ENCODE measurements around the gene ZBTB26. TPM values are rescaled to one million over a fixed set of nuclear protein-coding genes. Genes with fewer than 3 reads are reported as not detected.

Gene ZBTB26
- total and polyA plus RNA-seq, 2 experiments from 2014 or later, result 3.3 to 8.1 TPM

DNA sequence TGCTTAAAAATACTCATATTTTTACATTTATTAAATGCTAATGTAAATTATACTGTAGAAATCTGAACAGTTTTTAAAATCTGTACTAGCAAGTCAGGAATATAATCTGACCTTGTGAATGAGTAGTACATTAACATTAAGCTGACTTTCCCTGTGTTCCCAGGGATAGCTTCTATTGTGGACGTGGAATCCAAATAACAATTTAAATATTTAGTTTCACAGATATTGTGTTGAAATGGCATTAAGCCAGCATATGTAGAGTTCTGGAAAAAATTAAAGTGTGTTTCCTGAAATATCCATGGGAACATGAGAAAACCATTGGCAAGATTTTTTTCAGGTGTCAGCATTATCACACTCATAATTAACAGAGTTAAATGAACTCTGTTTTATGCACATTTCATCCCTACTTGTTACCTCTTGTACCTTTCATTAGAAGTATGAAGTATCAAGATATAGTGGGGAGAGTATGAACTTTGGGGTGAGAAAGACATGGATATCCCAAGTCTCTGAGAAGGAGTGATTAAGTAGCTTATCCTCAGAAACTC, 15.2 kb upstream of the ZBTB26 start:
- no peak for DNase-seq (ENCODE audit: low read depth in 1 of 2, low spot score in 1 of 2)
- Histone ChIP-seq H3K36me3 (no peaks in the 10 kb centered on the region), H3K27me3 (no peaks in the 10 kb centered on the region), H3K9me3 (ENCODE audit: low read depth) (no peaks in the 10 kb centered on the region), H3K4me1 (ENCODE audit: low read depth) (peaks cover 17% of the 10 kb centered on the region), H3K27ac (no peak overlapping the region), H3K4me3 (no peak overlapping the region)
- TF ChIP-seq, protein P1, sequence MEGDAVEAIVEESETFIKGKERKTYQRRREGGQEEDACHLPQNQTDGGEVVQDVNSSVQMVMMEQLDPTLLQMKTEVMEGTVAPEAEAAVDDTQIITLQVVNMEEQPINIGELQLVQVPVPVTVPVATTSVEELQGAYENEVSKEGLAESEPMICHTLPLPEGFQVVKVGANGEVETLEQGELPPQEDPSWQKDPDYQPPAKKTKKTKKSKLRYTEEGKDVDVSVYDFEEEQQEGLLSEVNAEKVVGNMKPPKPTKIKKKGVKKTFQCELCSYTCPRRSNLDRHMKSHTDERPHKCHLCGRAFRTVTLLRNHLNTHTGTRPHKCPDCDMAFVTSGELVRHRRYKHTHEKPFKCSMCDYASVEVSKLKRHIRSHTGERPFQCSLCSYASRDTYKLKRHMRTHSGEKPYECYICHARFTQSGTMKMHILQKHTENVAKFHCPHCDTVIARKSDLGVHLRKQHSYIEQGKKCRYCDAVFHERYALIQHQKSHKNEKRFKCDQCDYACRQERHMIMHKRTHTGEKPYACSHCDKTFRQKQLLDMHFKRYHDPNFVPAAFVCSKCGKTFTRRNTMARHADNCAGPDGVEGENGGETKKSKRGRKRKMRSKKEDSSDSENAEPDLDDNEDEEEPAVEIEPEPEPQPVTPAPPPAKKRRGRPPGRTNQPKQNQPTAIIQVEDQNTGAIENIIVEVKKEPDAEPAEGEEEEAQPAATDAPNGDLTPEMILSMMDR (IDR thresholded peaks at IDR 0.05; ENCODE audit: low read depth, low read length), result no peak

- H3K27ac ChIP-seq, result peak overlapping the region; percentile 45
- H3K4me1 ChIP-seq (ENCODE audit: low read depth), result peaks cover 5% of the 10 kb centered on the region
- no peak overlapping the region for H3K4me3 ChIP-seq
- H3K9me3 ChIP-seq (ENCODE audit: low read depth), result no peaks in the 10 kb centered on the region
- no peaks in the 10 kb centered on the region for H3K27me3 ChIP-seq
- H3K36me3 ChIP-seq, result no peaks in the 10 kb centered on the region
- DNase-seq (ENCODE audit: low read depth in 1 of 2, low spot score in 1 of 2), result no peak
- TF ChIP-seq, protein P1 (IDR thresholded peaks at IDR 0.05; ENCODE audit: low read depth, low read length), result no peak
Measured at GRCh38 chr9:122944960-122945888, 13.9 kb upstream of the ZBTB26 start.

- Histone ChIP-seq H3K27ac (peak overlapping the region; percentile 95), H3K4me3 (peak overlapping the region; percentile 84), H3K4me1 (ENCODE audit: low read depth) (peaks cover 5% of the 10 kb centered on the region), H3K27me3 (no peaks in the 10 kb centered on the region), H3K36me3 (peaks cover 14% of the 10 kb centered on the region), H3K9me3 (ENCODE audit: low read depth) (no peaks in the 10 kb centered on the region)
- peak; percentile 52 to 57 for DNase-seq (ENCODE audit: low read depth in 1 of 2, low spot score in 1 of 2)
- TF ChIP-seq, protein P1 (IDR thresholded peaks at IDR 0.05; ENCODE audit: low read depth, low read length), result no peak
Measured at GRCh38 chr9:122941582-122942234, 10.4 kb upstream of the ZBTB26 start.

DNA sequence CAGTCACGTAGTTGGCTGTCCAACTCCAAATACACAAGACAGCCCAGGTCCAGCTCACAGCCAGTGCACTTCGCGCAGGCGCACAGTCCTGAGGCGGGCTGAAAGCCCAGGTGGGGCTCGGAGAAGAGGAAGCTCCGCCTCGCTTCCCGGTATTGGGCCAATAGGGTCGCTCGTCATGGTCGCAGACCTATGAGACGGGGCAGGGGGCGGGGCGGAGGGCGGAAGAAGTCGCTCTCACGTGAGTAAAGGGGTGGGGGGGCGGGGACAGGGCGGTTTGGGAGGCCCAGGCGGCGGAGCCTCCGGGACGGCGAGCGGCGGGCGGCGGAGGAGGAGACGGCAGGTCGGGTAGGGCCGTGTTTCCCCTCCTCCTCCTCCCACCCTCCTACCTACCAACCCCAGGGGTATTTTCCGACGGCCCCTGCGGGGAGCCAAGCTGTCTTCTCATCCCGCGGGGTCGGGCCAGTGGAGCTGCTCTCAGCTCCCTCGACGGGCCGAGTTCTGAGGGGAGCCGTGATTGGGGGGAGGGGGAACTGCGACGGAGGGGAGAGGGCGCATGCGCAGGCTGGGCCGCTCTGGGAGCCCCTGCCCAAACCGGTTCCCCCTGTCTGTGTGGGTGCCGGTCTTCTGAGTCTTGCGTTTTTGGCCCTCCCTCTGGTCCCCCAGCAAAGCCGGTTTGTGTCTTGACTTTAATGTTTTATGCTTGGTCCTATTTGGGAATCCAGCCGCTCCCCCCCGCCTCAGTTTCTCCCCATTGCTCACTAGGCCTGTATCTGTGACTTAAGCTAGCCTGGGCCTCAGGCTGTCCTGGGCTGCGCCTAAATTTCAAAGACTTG, 9.7 kb upstream of the ZBTB26 start, which contains the start of gene RABGAP1:
RABGAP1 (plus strand) TSS at position 272 of the 833 bp plus-strand sequence. CDS start 16,040 bp downstream, outside the sequence.
- H3K27ac ChIP-seq, result peak within 1 kb of the TSS; percentile 95
- no peaks in the 10 kb centered on the region for H3K9me3 ChIP-seq (ENCODE audit: low read depth)
- H3K27me3 ChIP-seq, result no peaks in the 10 kb centered on the region
- H3K4me3 ChIP-seq, result peak within 1 kb of the TSS; percentile 84
- peaks cover 20% of the 10 kb centered on the region for H3K36me3 ChIP-seq
- TF ChIP-seq, protein P1 (IDR thresholded peaks at IDR 0.05; ENCODE audit: low read depth, low read length), result no peak
- H3K4me1 ChIP-seq (ENCODE audit: low read depth), result peaks cover 5% of the 10 kb centered on the region
- peak; percentile 99 to 100 for DNase-seq (ENCODE audit: low read depth in 1 of 2, low spot score in 1 of 2)

DNA sequence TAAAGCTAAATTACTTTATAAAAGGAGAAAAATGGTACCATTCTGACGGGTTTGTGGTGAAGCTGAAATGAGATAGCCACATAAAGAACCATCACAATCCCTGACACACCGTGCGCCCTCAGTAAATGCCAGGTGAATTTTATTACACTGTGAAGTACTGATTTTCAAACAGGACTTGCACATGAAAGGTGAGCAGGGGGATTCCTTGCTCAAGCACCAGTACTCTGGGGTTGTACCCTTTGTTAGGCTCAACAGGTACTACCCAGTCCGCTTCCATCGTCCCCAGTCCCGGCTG, 9.1 kb upstream of the ZBTB26 start:
- peak overlapping the region; percentile 20 for H3K4me3 ChIP-seq
- no peak for DNase-seq (ENCODE audit: low read depth in 1 of 2, low spot score in 1 of 2)
- peak overlapping the region; percentile 33 for H3K27ac ChIP-seq
- no peaks in the 10 kb centered on the region for H3K9me3 ChIP-seq (ENCODE audit: low read depth)
- TF ChIP-seq, protein P1 (IDR thresholded peaks at IDR 0.05; ENCODE audit: low read depth, low read length), result no peak
- H3K4me1 ChIP-seq (ENCODE audit: low read depth), result peaks cover 5% of the 10 kb centered on the region
- H3K27me3 ChIP-seq, result no peaks in the 10 kb centered on the region
- H3K36me3 ChIP-seq, result peaks cover 20% of the 10 kb centered on the region

Data from cardiac muscle cell (in vitro differentiated cells and primary cell).